B cell (primary cell): ENCODE data around the gene RBBP7.

Experiments
- EZH2 ChIP-seq: IDR thresholded peaks from 2 replicates; pipeline ENCODE4 v1.6.1; 2012; ENCODE audit warnings: borderline replicate concordance, low read depth, mild to moderate bottlenecking, moderate library complexity, low read length; ENCODE audit not compliant: insufficient read depth, poor library complexity, severe bottlenecking
- TF ChIP-seq, protein P1 (sequence below): fragments of 200-600 bp; IDR thresholded peaks from one replicate; pipeline ENCODE4 v1.8.0; 2022; ENCODE audit warnings: antibody characterized with exemption, mild to moderate bottlenecking

DNA sequence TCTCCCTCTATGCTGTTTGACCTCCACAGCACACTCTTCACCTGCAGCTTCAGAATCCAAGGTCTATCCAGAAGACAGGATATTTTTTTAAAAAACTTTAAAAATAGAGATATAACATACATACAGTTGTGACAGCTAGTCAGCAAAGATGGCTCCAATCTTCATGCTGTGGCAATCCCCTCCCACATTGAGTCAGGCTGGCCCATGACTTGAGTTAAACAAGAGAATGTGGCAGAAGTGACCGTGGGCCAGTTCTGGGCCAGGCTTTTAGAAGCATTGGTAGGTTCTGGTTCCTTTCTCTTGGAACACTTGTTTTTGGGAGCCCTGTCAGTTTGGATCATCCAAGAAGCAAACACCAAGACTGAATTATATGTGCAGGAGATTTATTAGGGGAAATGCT is 40.2 kb upstream of the RBBP7 start:
- TF ChIP-seq, protein P1, sequence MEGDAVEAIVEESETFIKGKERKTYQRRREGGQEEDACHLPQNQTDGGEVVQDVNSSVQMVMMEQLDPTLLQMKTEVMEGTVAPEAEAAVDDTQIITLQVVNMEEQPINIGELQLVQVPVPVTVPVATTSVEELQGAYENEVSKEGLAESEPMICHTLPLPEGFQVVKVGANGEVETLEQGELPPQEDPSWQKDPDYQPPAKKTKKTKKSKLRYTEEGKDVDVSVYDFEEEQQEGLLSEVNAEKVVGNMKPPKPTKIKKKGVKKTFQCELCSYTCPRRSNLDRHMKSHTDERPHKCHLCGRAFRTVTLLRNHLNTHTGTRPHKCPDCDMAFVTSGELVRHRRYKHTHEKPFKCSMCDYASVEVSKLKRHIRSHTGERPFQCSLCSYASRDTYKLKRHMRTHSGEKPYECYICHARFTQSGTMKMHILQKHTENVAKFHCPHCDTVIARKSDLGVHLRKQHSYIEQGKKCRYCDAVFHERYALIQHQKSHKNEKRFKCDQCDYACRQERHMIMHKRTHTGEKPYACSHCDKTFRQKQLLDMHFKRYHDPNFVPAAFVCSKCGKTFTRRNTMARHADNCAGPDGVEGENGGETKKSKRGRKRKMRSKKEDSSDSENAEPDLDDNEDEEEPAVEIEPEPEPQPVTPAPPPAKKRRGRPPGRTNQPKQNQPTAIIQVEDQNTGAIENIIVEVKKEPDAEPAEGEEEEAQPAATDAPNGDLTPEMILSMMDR, result no peak
- TF ChIP-seq EZH2, result no peak
